ENCODE results near the gene KLHL1. TPM values are rescaled to one million over a fixed set of nuclear protein-coding genes. Genes with fewer than 3 reads are reported as not detected.
A peak's percentile ranks its signal among the peaks of the same experiment; 100 is the strongest.

KLHL1 gene
- total RNA-seq, 1 donor from 2014 or later = not detected

DNA sequence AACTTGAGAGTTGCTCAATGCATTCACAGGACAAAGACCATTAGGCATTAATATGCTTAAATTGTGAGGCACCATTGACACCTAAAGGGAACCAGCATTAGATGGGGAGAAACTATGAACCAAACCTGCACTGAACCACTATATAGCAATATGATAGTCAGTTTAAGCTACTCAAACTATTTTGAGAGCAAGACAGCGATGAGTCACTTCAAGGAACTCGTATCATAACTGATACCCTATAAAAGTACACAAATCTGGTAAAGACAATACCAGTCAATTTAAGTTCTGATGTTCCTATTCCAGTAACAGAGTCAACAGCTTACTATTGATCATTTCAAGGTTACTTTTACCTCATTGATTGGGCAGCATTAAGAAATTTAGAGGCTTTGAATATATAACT, 151.9 kb downstream of the KLHL1 start:
- no peaks in the 10 kb centered on the region for H3K9me3 Mint-ChIP-seq (ENCODE audit: unreplicated experiment)
- H3K4me3 Mint-ChIP-seq (ENCODE audit: unreplicated experiment) = no peak overlapping the region
- DNase-seq (ENCODE audit: low spot score) = no peak
- no peaks in the 10 kb centered on the region for H3K27me3 Mint-ChIP-seq (ENCODE audit: unreplicated experiment)
- peaks cover 14% of the 10 kb centered on the region for H3K4me1 Mint-ChIP-seq (ENCODE audit: unreplicated experiment)
- no peaks in the 10 kb centered on the region for H3K36me3 Mint-ChIP-seq (ENCODE audit: low read depth, unreplicated experiment)
- no peak overlapping the region for H3K27ac Mint-ChIP-seq (ENCODE audit: unreplicated experiment)
- TF ChIP-seq, protein P1, sequence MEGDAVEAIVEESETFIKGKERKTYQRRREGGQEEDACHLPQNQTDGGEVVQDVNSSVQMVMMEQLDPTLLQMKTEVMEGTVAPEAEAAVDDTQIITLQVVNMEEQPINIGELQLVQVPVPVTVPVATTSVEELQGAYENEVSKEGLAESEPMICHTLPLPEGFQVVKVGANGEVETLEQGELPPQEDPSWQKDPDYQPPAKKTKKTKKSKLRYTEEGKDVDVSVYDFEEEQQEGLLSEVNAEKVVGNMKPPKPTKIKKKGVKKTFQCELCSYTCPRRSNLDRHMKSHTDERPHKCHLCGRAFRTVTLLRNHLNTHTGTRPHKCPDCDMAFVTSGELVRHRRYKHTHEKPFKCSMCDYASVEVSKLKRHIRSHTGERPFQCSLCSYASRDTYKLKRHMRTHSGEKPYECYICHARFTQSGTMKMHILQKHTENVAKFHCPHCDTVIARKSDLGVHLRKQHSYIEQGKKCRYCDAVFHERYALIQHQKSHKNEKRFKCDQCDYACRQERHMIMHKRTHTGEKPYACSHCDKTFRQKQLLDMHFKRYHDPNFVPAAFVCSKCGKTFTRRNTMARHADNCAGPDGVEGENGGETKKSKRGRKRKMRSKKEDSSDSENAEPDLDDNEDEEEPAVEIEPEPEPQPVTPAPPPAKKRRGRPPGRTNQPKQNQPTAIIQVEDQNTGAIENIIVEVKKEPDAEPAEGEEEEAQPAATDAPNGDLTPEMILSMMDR (IDR thresholded peaks at IDR 0.05; ENCODE audit: unreplicated experiment) = no peak

DNA sequence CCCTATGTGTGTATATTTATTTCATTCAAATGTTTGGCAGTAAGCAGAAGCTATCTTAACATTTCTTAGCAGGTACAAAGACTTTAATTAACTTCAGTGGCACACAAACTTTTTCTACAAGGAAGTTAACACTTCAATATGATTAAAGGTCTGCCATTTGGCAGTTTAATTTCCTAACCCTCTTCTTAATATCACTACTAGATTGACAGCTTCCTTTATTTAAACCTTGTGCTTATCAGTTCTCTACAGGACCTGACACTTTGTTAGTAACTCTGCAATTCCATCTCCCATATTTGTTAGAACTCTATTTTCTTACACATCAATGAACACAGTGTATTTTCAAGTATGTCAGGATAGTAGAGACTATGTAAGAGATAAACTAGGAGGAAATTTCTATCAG, 153.0 kb downstream of the KLHL1 start:
- Mint-ChIP-seq H3K9me3 (ENCODE audit: unreplicated experiment) (no peaks in the 10 kb centered on the region), H3K27ac (ENCODE audit: unreplicated experiment) (no peak overlapping the region), H3K4me3 (ENCODE audit: unreplicated experiment) (no peak overlapping the region), H3K36me3 (ENCODE audit: low read depth, unreplicated experiment) (no peaks in the 10 kb centered on the region), H3K4me1 (ENCODE audit: unreplicated experiment) (peaks cover 12% of the 10 kb centered on the region), H3K27me3 (ENCODE audit: unreplicated experiment) (no peaks in the 10 kb centered on the region)
- TF ChIP-seq, protein P1 (IDR thresholded peaks at IDR 0.05; ENCODE audit: unreplicated experiment) = no peak
- DNase-seq (ENCODE audit: low spot score) = no peak

DNA sequence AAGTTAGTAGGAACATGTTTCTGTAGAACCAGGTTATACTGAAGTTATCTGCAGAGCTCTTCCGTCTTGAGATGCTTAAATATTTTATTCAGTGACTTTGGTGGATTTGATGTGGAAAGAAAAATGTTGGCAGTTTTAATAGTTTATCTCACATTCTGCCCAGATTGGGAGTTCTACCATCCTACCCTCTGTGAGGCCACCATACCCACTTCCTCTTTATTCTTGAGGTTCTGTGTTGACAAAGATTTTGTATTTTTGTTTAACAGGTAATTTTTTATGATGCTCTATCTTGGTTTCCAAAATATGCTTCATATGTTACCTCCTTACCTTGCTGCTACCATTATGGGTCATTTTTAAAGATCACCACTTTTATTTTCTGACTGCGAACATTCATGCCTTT, 156.8 kb downstream of the KLHL1 start:
- peaks cover 7% of the 10 kb centered on the region for H3K4me1 Mint-ChIP-seq (ENCODE audit: unreplicated experiment)
- H3K27me3 Mint-ChIP-seq (ENCODE audit: unreplicated experiment) = no peaks in the 10 kb centered on the region
- TF ChIP-seq, protein P1 (IDR thresholded peaks at IDR 0.05; ENCODE audit: unreplicated experiment) = no peak
- H3K4me3 Mint-ChIP-seq (ENCODE audit: unreplicated experiment) = no peak overlapping the region
- DNase-seq (ENCODE audit: low spot score) = no peak
- no peaks in the 10 kb centered on the region for H3K9me3 Mint-ChIP-seq (ENCODE audit: unreplicated experiment)
- no peaks in the 10 kb centered on the region for H3K36me3 Mint-ChIP-seq (ENCODE audit: low read depth, unreplicated experiment)
- no peak overlapping the region for H3K27ac Mint-ChIP-seq (ENCODE audit: unreplicated experiment)

DNA sequence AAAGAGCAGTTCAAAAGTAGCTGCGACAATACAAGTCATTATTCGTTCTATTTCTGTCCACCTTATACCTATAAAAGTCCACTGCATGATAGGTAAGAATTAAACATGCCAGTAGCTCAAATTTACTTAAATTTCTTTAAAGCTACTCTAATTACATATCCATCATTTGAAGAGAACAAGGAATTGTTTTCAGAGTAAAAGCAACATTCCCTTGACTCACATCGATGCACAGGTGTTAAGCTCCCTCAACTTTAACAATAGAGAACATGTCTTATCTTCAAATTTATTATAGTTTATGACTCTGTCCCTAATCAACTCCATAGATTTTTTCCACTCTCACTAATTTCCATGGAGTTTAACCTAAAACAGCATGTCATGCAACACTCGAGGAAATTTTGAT, 158.1 kb downstream of the KLHL1 start:
- Mint-ChIP-seq H3K4me1 (ENCODE audit: unreplicated experiment) (peaks cover 5% of the 10 kb centered on the region), H3K27me3 (ENCODE audit: unreplicated experiment) (no peaks in the 10 kb centered on the region), H3K27ac (ENCODE audit: unreplicated experiment) (no peak overlapping the region), H3K9me3 (ENCODE audit: unreplicated experiment) (no peaks in the 10 kb centered on the region), H3K4me3 (ENCODE audit: unreplicated experiment) (no peak overlapping the region), H3K36me3 (ENCODE audit: low read depth, unreplicated experiment) (no peaks in the 10 kb centered on the region)
- DNase-seq (ENCODE audit: low spot score) = no peak
- TF ChIP-seq, protein P1 (IDR thresholded peaks at IDR 0.05; ENCODE audit: unreplicated experiment) = no peak

DNA sequence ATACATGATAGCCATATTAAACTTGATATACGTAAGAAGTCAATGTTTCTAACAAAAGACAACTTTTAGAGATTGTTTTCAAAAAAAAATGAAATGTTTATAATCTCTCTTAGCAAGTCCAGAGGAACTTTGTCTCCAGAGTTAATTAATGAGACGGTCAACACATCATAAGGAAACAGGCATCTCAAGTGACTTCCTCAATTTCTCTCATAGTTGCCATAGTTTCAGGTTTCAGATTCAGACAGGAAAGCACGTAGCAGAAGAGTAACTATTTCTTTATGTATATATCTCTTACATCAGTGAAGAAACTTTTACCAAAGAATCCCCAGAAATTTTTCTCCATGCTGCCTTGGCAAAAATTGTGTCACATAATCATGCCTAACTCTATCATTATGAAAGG, 160.2 kb downstream of the KLHL1 start:
- Mint-ChIP-seq H3K27me3 (ENCODE audit: unreplicated experiment) (no peaks in the 10 kb centered on the region), H3K4me1 (ENCODE audit: unreplicated experiment) (peaks cover 5% of the 10 kb centered on the region), H3K27ac (ENCODE audit: unreplicated experiment) (peak overlapping the region; percentile 78), H3K36me3 (ENCODE audit: low read depth, unreplicated experiment) (no peaks in the 10 kb centered on the region), H3K4me3 (ENCODE audit: unreplicated experiment) (no peak overlapping the region), H3K9me3 (ENCODE audit: unreplicated experiment) (no peaks in the 10 kb centered on the region)
- no peak for DNase-seq (ENCODE audit: low spot score)
- TF ChIP-seq, protein P1 (IDR thresholded peaks at IDR 0.05; ENCODE audit: unreplicated experiment) = no peak
